ENCODE results near the gene FAM219B. TPM values are rescaled to one million over a fixed set of nuclear protein-coding genes. Genes with fewer than 3 reads are reported as not detected.

The FAM219B gene
- total RNA-seq, 4 donors from 2014 or later = 32.9 to 343 (median 86.5) TPM

DNA sequence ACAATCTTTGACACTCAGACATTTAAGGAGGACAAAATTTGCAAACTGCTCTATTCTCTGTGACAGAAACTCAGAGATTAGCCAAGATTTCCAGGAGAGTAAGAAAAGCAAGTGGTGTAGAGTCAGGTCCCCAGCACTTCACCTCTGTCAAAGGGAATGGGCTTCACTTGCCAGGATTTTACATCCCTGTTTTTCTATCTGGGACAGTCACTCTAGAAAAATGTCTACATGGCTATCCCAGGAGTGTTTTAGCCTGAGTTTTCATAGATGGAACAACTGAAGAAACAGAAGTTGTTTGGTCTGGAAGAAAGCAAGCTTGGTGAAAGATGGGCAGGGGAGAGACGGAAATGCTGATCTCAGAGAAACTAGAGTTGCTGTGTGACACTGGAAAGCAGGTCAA is 3.0 kb downstream of the FAM219B start:
- Histone ChIP-seq H3K36me3 (no peaks in the 10 kb centered on the region), H3K4me3 (no peak overlapping the region), H3K27me3 (no peaks in the 10 kb centered on the region), H3K27ac (no peak overlapping the region), H3K4me1 (peaks cover 10 to 15% of the 10 kb centered on the region in 2 donors), H3K9me3 (no peaks in the 10 kb centered on the region)
- DNase-seq = no peak
- TF ChIP-seq CTCF (IDR thresholded peaks at IDR 0.05) (no peak), POLR2A (IDR thresholded peaks at IDR 0.05) (no peak)
- intact Hi-C loops (cut with DNase I; ENCODE audit: low total_unique reads) = no loop called here

- no peak for DNase-seq
- H3K36me3 ChIP-seq = no peaks in the 10 kb centered on the region
- intact Hi-C loops (cut with DNase I; ENCODE audit: low total_unique reads) = no loop called here
Measured at GRCh38 chr15:74902295-74903075, 4.2 kb downstream of the FAM219B start.

GRCh38 chr15:74901612-74902063 is 5.0 kb downstream of the FAM219B start:
- Histone ChIP-seq H3K27me3 (no peaks in the 10 kb centered on the region), H3K4me1 (peaks cover 9 to 10% of the 10 kb centered on the region in 2 donors), H3K9me3 (no peaks in the 10 kb centered on the region), H3K4me3 (no peak overlapping the region), H3K27ac (peak overlapping the region; percentile 38 to 44), H3K36me3 (no peaks in the 10 kb centered on the region)
- intact Hi-C loops (cut with DNase I; ENCODE audit: low total_unique reads) = no loop called here
- DNase-seq = peak; percentile 54 to 56
- TF ChIP-seq CTCF (IDR thresholded peaks at IDR 0.05) = peak; percentile 72 to 95 (median 74)
- TF ChIP-seq POLR2A (IDR thresholded peaks at IDR 0.05) = no peak

More at GRCh38 chr15:74902295-74903075, 4.2 kb downstream of the FAM219B start:
- no peak overlapping the region for H3K4me3 ChIP-seq
- no peaks in the 10 kb centered on the region for H3K27me3 ChIP-seq
- no peak overlapping the region for H3K27ac ChIP-seq
- H3K4me1 ChIP-seq = peaks cover 10 to 13% of the 10 kb centered on the region in 2 donors
- H3K9me3 ChIP-seq = no peaks in the 10 kb centered on the region
- TF ChIP-seq POLR2A (IDR thresholded peaks at IDR 0.05) (no peak), CTCF (IDR thresholded peaks at IDR 0.05) (no peak)

DNA sequence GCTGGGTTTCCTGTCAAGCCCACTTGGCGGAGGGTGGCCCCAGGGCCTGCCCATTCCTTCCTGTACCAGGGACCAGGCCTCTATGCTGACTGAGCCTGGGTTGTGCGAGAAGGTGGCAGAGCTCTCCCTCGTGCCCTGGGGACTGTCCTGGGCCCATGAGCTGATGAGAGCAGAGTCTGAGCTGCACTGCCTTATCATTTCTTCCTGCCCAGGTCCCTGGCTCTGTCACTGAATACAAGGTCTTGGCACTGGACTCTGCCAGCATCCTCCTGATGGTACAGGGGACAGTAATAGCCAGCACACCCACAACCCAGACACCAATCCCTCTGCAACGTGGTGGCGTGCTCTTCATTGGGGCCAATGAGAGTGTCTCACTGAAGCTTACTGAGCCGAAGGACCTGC is 9.3 kb downstream of the FAM219B start:
- intact Hi-C loops (cut with DNase I; ENCODE audit: low total_unique reads) = no loop called here
- no peaks in the 10 kb centered on the region for H3K36me3 ChIP-seq

More for the DNA sequence above, 9.3 kb downstream of the FAM219B start:
- no peaks in the 10 kb centered on the region for H3K27me3 ChIP-seq
- H3K4me1 ChIP-seq = peaks cover 0 to 6% of the 10 kb centered on the region in 2 donors
- no peak for DNase-seq
- H3K27ac ChIP-seq = no peak overlapping the region
- no peak for TF ChIP-seq POLR2A (IDR thresholded peaks at IDR 0.05)
- no peak for TF ChIP-seq CTCF (IDR thresholded peaks at IDR 0.05)
- H3K4me3 ChIP-seq = no peak overlapping the region
- no peaks in the 10 kb centered on the region for H3K9me3 ChIP-seq

Data from uterus (tissue), 4 donors.